ENCODE data around the gene PHF12. TPM values are rescaled to one million over a fixed set of nuclear protein-coding genes. Genes with fewer than 3 reads are reported as not detected.

Gene PHF12
- total and polyA plus RNA-seq, 2 of the 13 experiments (the other 11 are each of a cell fraction or from before 2014, with no cell fraction given): 9.8 to 17.1 TPM

DNA sequence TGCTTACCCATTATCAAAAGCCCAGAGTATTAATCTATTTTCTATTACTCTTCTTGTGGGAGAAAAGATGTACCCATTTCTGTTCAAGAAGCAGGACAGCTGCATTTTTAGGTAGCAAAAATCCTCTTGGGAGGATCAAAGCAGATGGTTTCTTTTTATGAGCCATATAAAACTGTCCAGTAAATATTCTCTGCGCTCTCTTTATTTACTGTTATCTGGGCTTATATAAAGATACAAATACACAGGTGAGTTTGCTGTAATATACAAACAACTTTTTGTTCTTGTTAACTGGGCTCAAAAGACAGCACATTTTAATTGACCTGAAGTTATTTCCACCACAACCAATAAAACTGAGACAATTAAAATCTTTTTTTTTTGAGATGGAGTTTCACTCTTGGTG is 10.1 kb downstream of the PHF12 start:
- 100% methylated on average over 1 of the region's 1 CpG for WGBS (ENCODE audit: low lambda C conversion rate)
- ChIA-PET POLR2A (interaction anchor here (0.9 kb wide), 1 partner anchor 8 kb away, joined by 3 read pairs; no protein-coding TSS in a partner anchor), CTCF (ENCODE audit: low intra/inter-chr PET ratio, low total read pairs) (no interaction called here)
- BruUV-seq (replicated peaks): no TSS peak
- intact Hi-C loops (cut with micrococcal nuclease; ENCODE audit: unreplicated experiment) (no loop called here), in situ Hi-C loops (cut with HindIII; ENCODE audit: extremely low pct_ligation_motif_present, low pct_unique_long_range_greater_than_20kb) (no loop called here)
- TF ChIP-seq BRCA1 (CRISPR knock-in tag; IDR thresholded peaks at IDR 0.05) (no peak), KLF12 (CRISPR knock-in tag; IDR thresholded peaks at IDR 0.05; ENCODE audit: borderline replicate concordance) (no peak), ZFP37 (CRISPR knock-in tag; IDR thresholded peaks at IDR 0.05; ENCODE audit: borderline replicate concordance) (no peak), HMG20A (CRISPR knock-in tag; IDR thresholded peaks at IDR 0.05; ENCODE audit: borderline replicate concordance) (no peak), ZNF367 (CRISPR knock-in tag; IDR thresholded peaks at IDR 0.05; ENCODE audit: borderline replicate concordance) (no peak), HNRNPUL1 (IDR thresholded peaks at IDR 0.05; ENCODE audit: low read depth, low read length) (no peak), ZKSCAN5 (CRISPR knock-in tag; IDR thresholded peaks at IDR 0.05) (no peak), NKX3-1 (CRISPR knock-in tag; IDR thresholded peaks at IDR 0.05) (no peak), ZNF430 (CRISPR knock-in tag; IDR thresholded peaks at IDR 0.05) (no peak)
- TF ChIP-seq, protein P1, sequence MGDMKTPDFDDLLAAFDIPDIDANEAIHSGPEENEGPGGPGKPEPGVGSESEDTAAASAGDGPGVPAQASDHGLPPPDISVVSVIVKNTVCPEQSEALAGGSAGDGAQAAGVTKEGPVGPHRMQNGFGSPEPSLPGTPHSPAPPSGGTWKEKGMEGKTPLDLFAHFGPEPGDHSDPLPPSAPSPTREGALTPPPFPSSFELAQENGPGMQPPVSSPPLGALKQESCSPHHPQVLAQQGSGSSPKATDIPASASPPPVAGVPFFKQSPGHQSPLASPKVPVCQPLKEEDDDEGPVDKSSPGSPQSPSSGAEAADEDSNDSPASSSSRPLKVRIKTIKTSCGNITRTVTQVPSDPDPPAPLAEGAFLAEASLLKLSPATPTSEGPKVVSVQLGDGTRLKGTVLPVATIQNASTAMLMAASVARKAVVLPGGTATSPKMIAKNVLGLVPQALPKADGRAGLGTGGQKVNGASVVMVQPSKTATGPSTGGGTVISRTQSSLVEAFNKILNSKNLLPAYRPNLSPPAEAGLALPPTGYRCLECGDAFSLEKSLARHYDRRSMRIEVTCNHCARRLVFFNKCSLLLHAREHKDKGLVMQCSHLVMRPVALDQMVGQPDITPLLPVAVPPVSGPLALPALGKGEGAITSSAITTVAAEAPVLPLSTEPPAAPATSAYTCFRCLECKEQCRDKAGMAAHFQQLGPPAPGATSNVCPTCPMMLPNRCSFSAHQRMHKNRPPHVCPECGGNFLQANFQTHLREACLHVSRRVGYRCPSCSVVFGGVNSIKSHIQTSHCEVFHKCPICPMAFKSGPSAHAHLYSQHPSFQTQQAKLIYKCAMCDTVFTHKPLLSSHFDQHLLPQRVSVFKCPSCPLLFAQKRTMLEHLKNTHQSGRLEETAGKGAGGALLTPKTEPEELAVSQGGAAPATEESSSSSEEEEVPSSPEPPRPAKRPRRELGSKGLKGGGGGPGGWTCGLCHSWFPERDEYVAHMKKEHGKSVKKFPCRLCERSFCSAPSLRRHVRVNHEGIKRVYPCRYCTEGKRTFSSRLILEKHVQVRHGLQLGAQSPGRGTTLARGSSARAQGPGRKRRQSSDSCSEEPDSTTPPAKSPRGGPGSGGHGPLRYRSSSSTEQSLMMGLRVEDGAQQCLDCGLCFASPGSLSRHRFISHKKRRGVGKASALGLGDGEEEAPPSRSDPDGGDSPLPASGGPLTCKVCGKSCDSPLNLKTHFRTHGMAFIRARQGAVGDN (CRISPR knock-in tag; IDR thresholded peaks at IDR 0.05): no peak
- TF ChIP-seq, protein P2, sequence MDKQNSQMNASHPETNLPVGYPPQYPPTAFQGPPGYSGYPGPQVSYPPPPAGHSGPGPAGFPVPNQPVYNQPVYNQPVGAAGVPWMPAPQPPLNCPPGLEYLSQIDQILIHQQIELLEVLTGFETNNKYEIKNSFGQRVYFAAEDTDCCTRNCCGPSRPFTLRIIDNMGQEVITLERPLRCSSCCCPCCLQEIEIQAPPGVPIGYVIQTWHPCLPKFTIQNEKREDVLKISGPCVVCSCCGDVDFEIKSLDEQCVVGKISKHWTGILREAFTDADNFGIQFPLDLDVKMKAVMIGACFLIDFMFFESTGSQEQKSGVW (CRISPR knock-in tag; IDR thresholded peaks at IDR 0.05; ENCODE audit: borderline replicate concordance): no peak
- TF ChIP-seq, protein P3, sequence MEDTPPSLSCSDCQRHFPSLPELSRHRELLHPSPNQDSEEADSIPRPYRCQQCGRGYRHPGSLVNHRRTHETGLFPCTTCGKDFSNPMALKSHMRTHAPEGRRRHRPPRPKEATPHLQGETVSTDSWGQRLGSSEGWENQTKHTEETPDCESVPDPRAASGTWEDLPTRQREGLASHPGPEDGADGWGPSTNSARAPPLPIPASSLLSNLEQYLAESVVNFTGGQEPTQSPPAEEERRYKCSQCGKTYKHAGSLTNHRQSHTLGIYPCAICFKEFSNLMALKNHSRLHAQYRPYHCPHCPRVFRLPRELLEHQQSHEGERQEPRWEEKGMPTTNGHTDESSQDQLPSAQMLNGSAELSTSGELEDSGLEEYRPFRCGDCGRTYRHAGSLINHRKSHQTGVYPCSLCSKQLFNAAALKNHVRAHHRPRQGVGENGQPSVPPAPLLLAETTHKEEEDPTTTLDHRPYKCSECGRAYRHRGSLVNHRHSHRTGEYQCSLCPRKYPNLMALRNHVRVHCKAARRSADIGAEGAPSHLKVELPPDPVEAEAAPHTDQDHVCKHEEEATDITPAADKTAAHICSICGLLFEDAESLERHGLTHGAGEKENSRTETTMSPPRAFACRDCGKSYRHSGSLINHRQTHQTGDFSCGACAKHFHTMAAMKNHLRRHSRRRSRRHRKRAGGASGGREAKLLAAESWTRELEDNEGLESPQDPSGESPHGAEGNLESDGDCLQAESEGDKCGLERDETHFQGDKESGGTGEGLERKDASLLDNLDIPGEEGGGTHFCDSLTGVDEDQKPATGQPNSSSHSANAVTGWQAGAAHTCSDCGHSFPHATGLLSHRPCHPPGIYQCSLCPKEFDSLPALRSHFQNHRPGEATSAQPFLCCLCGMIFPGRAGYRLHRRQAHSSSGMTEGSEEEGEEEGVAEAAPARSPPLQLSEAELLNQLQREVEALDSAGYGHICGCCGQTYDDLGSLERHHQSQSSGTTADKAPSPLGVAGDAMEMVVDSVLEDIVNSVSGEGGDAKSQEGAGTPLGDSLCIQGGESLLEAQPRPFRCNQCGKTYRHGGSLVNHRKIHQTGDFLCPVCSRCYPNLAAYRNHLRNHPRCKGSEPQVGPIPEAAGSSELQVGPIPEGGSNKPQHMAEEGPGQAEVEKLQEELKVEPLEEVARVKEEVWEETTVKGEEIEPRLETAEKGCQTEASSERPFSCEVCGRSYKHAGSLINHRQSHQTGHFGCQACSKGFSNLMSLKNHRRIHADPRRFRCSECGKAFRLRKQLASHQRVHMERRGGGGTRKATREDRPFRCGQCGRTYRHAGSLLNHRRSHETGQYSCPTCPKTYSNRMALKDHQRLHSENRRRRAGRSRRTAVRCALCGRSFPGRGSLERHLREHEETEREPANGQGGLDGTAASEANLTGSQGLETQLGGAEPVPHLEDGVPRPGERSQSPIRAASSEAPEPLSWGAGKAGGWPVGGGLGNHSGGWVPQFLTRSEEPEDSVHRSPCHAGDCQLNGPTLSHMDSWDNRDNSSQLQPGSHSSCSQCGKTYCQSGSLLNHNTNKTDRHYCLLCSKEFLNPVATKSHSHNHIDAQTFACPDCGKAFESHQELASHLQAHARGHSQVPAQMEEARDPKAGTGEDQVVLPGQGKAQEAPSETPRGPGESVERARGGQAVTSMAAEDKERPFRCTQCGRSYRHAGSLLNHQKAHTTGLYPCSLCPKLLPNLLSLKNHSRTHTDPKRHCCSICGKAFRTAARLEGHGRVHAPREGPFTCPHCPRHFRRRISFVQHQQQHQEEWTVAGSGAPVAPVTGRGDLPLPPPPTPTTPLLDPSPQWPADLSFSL (CRISPR knock-in tag; IDR thresholded peaks at IDR 0.05): no peak
- Histone ChIP-seq H4K20me1 (ENCODE audit: insufficient read depth, low read length) (peaks cover 25% of the 10 kb centered on the region), H3K79me2 (ENCODE audit: insufficient read depth, low read length) (peaks cover 96% of the 10 kb centered on the region), H3K36me3 (replicated peaks in 1 of 2; ENCODE audit: control insufficient read depth in 1 of 2, insufficient read depth in 2 of 2, low read length in 2 of 2) (peaks cover 6 to 18% of the 10 kb centered on the region in 2 experiments; a peak in 4 of 5 replicates), H3K27ac (ENCODE audit: extremely low read length, insufficient read depth, low read length) (no peak overlapping the region), H2AFZ (ENCODE audit: low read length) (no peak overlapping the region), H3K9ac (ENCODE audit: insufficient read depth, low read depth, low read length) (no peak overlapping the region), H3K9me3 (ENCODE audit: low read length) (no peaks in the 10 kb centered on the region), H3K4me3 (replicated peaks in 1 of 3; ENCODE audit: insufficient read depth in 1 of 3, low read depth in 2 of 3, low read length in 3 of 3) (no peak overlapping the region), H3K4me2 (ENCODE audit: low read depth, low read length) (no peak overlapping the region), H3K27me3 (ENCODE audit: control insufficient read depth in 1 of 2, insufficient read depth in 2 of 2, low read length in 2 of 2) (no peaks in the 10 kb centered on the region), H3K4me1 (ENCODE audit: insufficient read depth, low read length) (peaks cover 59% of the 10 kb centered on the region)
- ATAC-seq (no peak), DNase-seq (ENCODE audit: low spot score) (no peak), FAIRE-seq (no peak)
